HEK293T (cell line): ENCODE data around the gene SEMA6A.

Source experiments
- HDGF ChIP-seq: fragments of 450-650 bp; IDR thresholded peaks from 2 replicates; pipeline ENCODE4 v1.6.1; 2017; ENCODE audit warnings: antibody characterized with exemption, borderline replicate concordance
- SP1 ChIP-seq: fragments of 450-650 bp; IDR thresholded peaks from 2 replicates; pipeline ENCODE4 v1.6.1; 2017
- SUZ12 ChIP-seq: fragments of 450-650 bp; IDR thresholded peaks from 2 replicates; pipeline ENCODE4 v1.6.1; 2016; ENCODE audit warnings: mild to moderate bottlenecking

- no peak for TF ChIP-seq HDGF
- no peak for TF ChIP-seq SP1
- no peak for TF ChIP-seq SUZ12
These were observed 112.1 kb downstream of the SEMA6A start for GRCh38 chr5:116462500-116462899.
